IMR-90 (cell line): ENCODE results near the gene CDH16. TPM values are rescaled to one million over a fixed set of nuclear protein-coding genes. Genes with fewer than 3 reads are reported as not detected.

ENCODE experiments used
- ATAC-seq: fragments of 200-7000 bp; cut with Tn5 transposase; 2 replicates; pipeline ENCODE4 v1.9.1; 2020; ENCODE audit warnings: low read depth, mild to moderate bottlenecking, moderate library complexity
- BruUV-seq: library from RNA; stranded (reverse); fragments of 400-500 nt; replicated peaks from 2 replicates; lab custom pipeline; 2021; lab: Mats Ljungman, UMichigan
- CTCF ChIA-PET: fragments of 300-600 bp; formaldehyde crosslinking; extraction: SDS; loops from one replicate; lab custom pipeline; 2021; ENCODE audit warnings: antibody characterized with exemption; lab: Yijun Ruan, JAX
- POLR2A ChIA-PET: fragments of 300-600 bp; sonication (Branson Sonifier 250); formaldehyde crosslinking; loops from one replicate; lab custom pipeline; 2022; ENCODE audit warnings: antibody characterized with exemption; ENCODE audit not compliant: unreplicated experiment; lab: Charles Lee
- DNase-seq: peaks from one replicate; pipeline ENCODE4 v3.0.0; 2013
- H2AFZ ChIP-seq: replicated peaks from 2 replicates; pipeline ENCODE3; 2013; ENCODE audit warnings: low read length, mild to moderate bottlenecking; ENCODE audit not compliant: poor library complexity
- H2AK5ac ChIP-seq: 2 replicates; pipeline ENCODE4 v1.6.1; 2013; ENCODE audit warnings: low read depth, low read length, inconsistent platforms
- H2AK9ac ChIP-seq: replicated peaks from 2 replicates; pipeline ENCODE3; 2013; ENCODE audit warnings: mild to moderate bottlenecking, low read depth, low read length, moderate library complexity; ENCODE audit not compliant: poor library complexity
- H2BK120ac ChIP-seq: 2 replicates; pipeline ENCODE4 v1.6.1; 2013; ENCODE audit warnings: low read depth, low read length, inconsistent platforms
- H2BK15ac ChIP-seq: 3 replicates; pipeline ENCODE4 v1.6.1; 2013; ENCODE audit warnings: low read depth, low read length, inconsistent platforms
- H2BK20ac ChIP-seq: 2 replicates; pipeline ENCODE4 v1.6.1; 2013; ENCODE audit warnings: low read depth, mild to moderate bottlenecking, inconsistent platforms, low read length, moderate library complexity
- H2BK5ac ChIP-seq: 2 replicates; pipeline ENCODE4 v1.6.1; 2013; ENCODE audit warnings: mild to moderate bottlenecking, low read depth, low read length, inconsistent platforms; ENCODE audit not compliant: poor library complexity, severe bottlenecking
- H3K14ac ChIP-seq: replicated peaks from 2 replicates; pipeline ENCODE4 v1.6.1; 2013; ENCODE audit warnings: low read depth, low read length, inconsistent platforms
- H3K18ac ChIP-seq: 2 replicates; pipeline ENCODE4 v1.6.1; 2013; ENCODE audit warnings: low read depth, low read length, control low read depth
- H3K23ac ChIP-seq: 2 replicates; pipeline ENCODE4 v1.6.1; 2013; ENCODE audit warnings: low read depth, low read length, inconsistent platforms
- H3K27ac ChIP-seq: 2 replicates; pipeline ENCODE4 v1.5.1; 2013; ENCODE audit warnings: mild to moderate bottlenecking, control low read depth, low read length; ENCODE audit not compliant: insufficient read depth
- H3K27me3 ChIP-seq: 2 replicates; pipeline ENCODE4 v1.6.1; 2013; ENCODE audit warnings: low read length; ENCODE audit not compliant: control insufficient read depth, insufficient read depth
- H3K36me3 ChIP-seq: 2 replicates; pipeline ENCODE4 v1.6.1; 2013; ENCODE audit warnings: low read length, mixed read lengths; ENCODE audit not compliant: control insufficient read depth, insufficient read depth
- H3K4ac ChIP-seq: 2 replicates; pipeline ENCODE4 v1.6.1; 2013; ENCODE audit warnings: low read depth, low read length, inconsistent platforms
- H3K4me1 ChIP-seq: 2 replicates; pipeline ENCODE4 v1.6.1; 2013; ENCODE audit warnings: low read length, mixed read lengths; ENCODE audit not compliant: control insufficient read depth, insufficient read depth
- H3K4me2 ChIP-seq: 2 replicates; pipeline ENCODE4 v1.6.1; 2013; ENCODE audit warnings: low read depth, mild to moderate bottlenecking, control low read depth, low read length, moderate library complexity
- H3K4me3 ChIP-seq: 2 replicates; pipeline ENCODE4 v1.5.1; 2013; ENCODE audit warnings: low read depth, mild to moderate bottlenecking, control low read depth, low read length, moderate library complexity; ENCODE audit not compliant: insufficient read depth
- H3K56ac ChIP-seq: 2 replicates; pipeline ENCODE4 v1.6.1; 2013; ENCODE audit warnings: low read length, inconsistent platforms; ENCODE audit not compliant: insufficient read depth; ENCODE audit errors: extremely low read depth
- H3K79me1 ChIP-seq, 2 experiments: 2 replicates each; pipeline ENCODE4 v1.6.1; 2013; ENCODE audit warnings: low read length in 2 of 2, inconsistent platforms in 1 of 2, low read depth in 1 of 2
- H3K9ac ChIP-seq: 2 replicates; pipeline ENCODE4 v1.6.1; 2013; ENCODE audit warnings: low read depth, low read length, control low read depth
- H3K9me1 ChIP-seq: 2 replicates; pipeline ENCODE4 v1.6.1; 2013; ENCODE audit warnings: low read length, inconsistent platforms; ENCODE audit not compliant: insufficient read depth
- H3K9me3 ChIP-seq: 2 replicates; pipeline ENCODE4 v1.6.1; 2013; ENCODE audit warnings: low read length; ENCODE audit not compliant: control insufficient read depth, insufficient read depth
- H4K20me1 ChIP-seq: 2 replicates; pipeline ENCODE4 v1.6.1; 2013; ENCODE audit warnings: low read length, inconsistent platforms; ENCODE audit not compliant: insufficient read depth
- H4K5ac ChIP-seq: 2 replicates; pipeline ENCODE4 v1.6.1; 2013; ENCODE audit warnings: mild to moderate bottlenecking, low read depth, low read length, control low read depth
- H4K8ac ChIP-seq, 2 experiments: 2 replicates each; pipeline ENCODE4 v1.6.1; 2013; ENCODE audit warnings: low read depth in 2 of 2, low read length in 2 of 2, control low read depth in 1 of 2, inconsistent platforms in 1 of 2
- H4K91ac ChIP-seq: 2 replicates; pipeline ENCODE4 v1.6.1; 2013; ENCODE audit warnings: low read depth, low read length, inconsistent platforms; ENCODE audit not compliant: insufficient read depth
- CEBPB ChIP-seq: IDR thresholded peaks from 2 replicates; pipeline ENCODE4 v1.6.1; 2012; ENCODE audit warnings: low read depth, low read length, improper control_type of control experiment
- MAZ ChIP-seq: IDR thresholded peaks from 2 replicates; pipeline ENCODE4 v1.6.1; 2012; ENCODE audit warnings: low read depth, mild to moderate bottlenecking, low read length, improper control_type of control experiment, moderate library complexity, borderline replicate concordance
- RCOR1 ChIP-seq: IDR thresholded peaks from 2 replicates; pipeline ENCODE4 v1.6.1; 2012; ENCODE audit warnings: mild to moderate bottlenecking, low read length, improper control_type of control experiment; ENCODE audit not compliant: insufficient replicate concordance
- RFX5 ChIP-seq: IDR thresholded peaks from 2 replicates; pipeline ENCODE4 v1.8.0; 2012; ENCODE audit warnings: low read depth, mild to moderate bottlenecking, low read length, moderate library complexity
- SMC3 ChIP-seq: fragments of 150-350 bp; IDR thresholded peaks from 2 replicates; pipeline ENCODE4 v1.6.1; 2016; ENCODE audit warnings: low read depth, mild to moderate bottlenecking, antibody characterized with exemption, low read length, moderate library complexity
- WGBS, 2 experiments: methylation state at CpG; one replicate each; pipeline versions ENCODE4 v1.1.5 to v1.1.7; 2013; ENCODE audit warnings: missing lambda C conversion rate in 2 of 2; ENCODE audit not compliant: insufficient read length in 1 of 2; ENCODE audit errors: extremely low coverage in 2 of 2; 5-methylcytosine and 5-hydroxymethylcytosine counted together
- dilution Hi-C: fragments of 300-500 bp; cut with HindIII; formaldehyde crosslinking; loops from one replicate; pipeline ENCODE4 v1.14.3; 2018; ENCODE audit warnings: low sequenced_read_pairs; ENCODE audit not compliant: unreplicated experiment
- in situ Hi-C: fragments of 300-500 bp; cut with MboI; formaldehyde crosslinking; loops from 3 replicates; pipeline ENCODE4 v1.14.3; 2019; ENCODE audit warnings: low sequenced_read_pairs, inconsistent platforms, mixed read lengths
- intact Hi-C: fragments of 100-400 bp; cut with micrococcal nuclease; formaldehyde crosslinking; loops from 2 replicates; pipeline ENCODE4 v1.10.0; 2022
- polyA plus RNA-seq, 3 experiments: library from polyadenylated mRNA; depleted of rRNA; stranded (reverse); fragments of >200 nt; gene quantifications; 2 replicates each; pipeline ENCODE4 v1.2.3, GENCODE V29; 2012; ENCODE audit warnings: low replicate concordance in 1 of 3
- total RNA-seq: library from RNA; depleted of rRNA; stranded (reverse); fragments of >200 nt; gene quantifications from 2 replicates; pipeline ENCODE4 v1.2.3, GENCODE V29; 2012

CDH16 gene
- total and polyA plus RNA-seq, 2 of the 4 experiments (the other 2 are of a cell fraction): not detected

DNA sequence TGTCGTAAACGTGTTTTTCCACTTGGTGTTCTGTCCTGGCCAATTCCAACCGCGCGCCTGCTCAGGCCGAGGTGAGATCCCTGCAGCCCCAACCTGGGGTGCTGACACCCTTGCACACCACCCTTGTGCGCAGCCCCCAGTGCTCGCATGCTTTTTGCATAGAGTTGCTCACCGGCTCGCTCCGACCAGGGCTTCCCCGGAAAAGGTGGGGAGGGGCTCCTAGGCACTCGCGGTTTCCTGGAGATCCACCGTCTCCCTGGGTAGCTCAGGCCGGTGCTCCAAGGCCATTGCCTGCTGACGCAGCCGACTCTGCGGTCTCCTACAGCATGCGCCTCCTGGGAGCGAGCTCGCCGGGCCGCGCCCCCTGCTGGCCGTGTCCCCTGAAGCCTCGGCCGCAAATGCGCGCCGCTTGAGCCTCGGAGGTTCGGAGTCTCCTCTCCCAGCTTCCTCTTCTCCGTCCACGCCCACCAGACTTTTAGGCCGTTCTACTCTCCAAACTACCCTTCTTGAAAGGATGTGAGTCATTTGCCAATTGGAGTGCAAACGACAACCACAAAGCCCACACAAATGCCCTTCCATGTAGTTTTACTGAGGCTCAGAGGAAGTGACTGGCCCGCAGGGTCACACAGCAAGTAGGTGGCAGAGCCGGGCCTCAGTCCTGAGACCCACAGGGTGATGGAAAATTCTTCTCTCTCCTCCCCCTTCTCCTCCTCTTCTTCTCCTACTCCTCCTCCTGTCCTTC lies 45.6 kb downstream of the CDH16 start (continued):
- TF ChIP-seq RCOR1: peak; percentile 69
- TF ChIP-seq MAZ: no peak; the same call in 1 of the 2 replicates
- peak; percentile 74 for TF ChIP-seq SMC3

DNA sequence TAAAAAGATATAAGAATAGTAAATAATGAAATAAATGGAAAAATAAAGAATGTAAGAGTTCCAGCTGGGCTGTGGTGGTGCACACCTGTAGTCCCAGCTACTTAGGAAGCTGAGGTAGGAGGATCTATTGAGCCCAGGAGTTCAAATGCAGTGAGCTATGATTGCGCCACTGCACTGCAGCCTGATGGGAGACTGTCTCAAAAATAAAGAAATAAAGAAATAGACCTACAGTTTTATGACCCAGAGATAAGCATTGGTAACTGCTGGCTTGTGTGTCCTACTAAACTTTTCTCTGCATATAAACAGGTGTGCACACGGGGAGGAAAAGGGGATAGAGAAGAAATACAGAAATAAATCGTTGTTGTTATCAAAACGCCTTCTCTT lies 46.1 kb downstream of the CDH16 start:
- in situ Hi-C loops: no loop called here
- H4K8ac ChIP-seq: peak overlapping the region; percentile 48 to 86
- H3K4me1 ChIP-seq: peaks cover 12% of the 10 kb centered on the region
- peak overlapping the region; percentile 25; the same call in 1 of the 2 replicates for H3K23ac ChIP-seq
- H2AFZ ChIP-seq: peak overlapping the region; percentile 97
- no peaks in the 10 kb centered on the region for H3K36me3 ChIP-seq
- H4K5ac ChIP-seq: peak overlapping the region; percentile 26; the same call in 1 of the 2 replicates
- peak overlapping the region; percentile 67 for H2BK5ac ChIP-seq
- peak overlapping the region; percentile 67; the same call in 1 of the 2 replicates for H2BK120ac ChIP-seq
- ChIA-PET POLR2A (interaction anchor here (0.5 to 0.7 kb wide), 7 partner anchors 10 to 264 kb away, joined by 3 to 6 read pairs (median 3); partner anchors contain the start of gene NAE1), CTCF (interaction anchor here (0.6 to 1.5 kb wide), 9 partner anchors 10 to 264 kb away, joined by 3 to 9 read pairs (median 4); partner anchors contain the start of gene NAE1)
- WGBS, 2 experiments: 67% methylated on average over 4 of the region's 4 CpGs; no CpG with 5 or more reads in 1 of the 2 experiments
- H3K4me3 ChIP-seq: no peak overlapping the region
- H4K91ac ChIP-seq: peak overlapping the region; percentile 56
- peak overlapping the region; percentile 63 for H3K4me2 ChIP-seq
- 0 out of 2 replicates have a peak overlapping the region, but pooled peaks have one; percentile 56 for H3K14ac ChIP-seq
- peak overlapping the region; percentile 74 for H2AK9ac ChIP-seq
- peak overlapping the region; percentile 66 for H3K4ac ChIP-seq
- H2AK5ac ChIP-seq: peak overlapping the region; percentile 57
- ATAC-seq (no peak), DNase-seq (no peak)
- dilution Hi-C loops: no loop called here
- H3K56ac ChIP-seq: peak overlapping the region; percentile 32; the same call in 1 of the 2 replicates
- TF ChIP-seq CEBPB (peak; percentile 72), RFX5 (no peak)
- peak overlapping the region; percentile 52 for H3K27ac ChIP-seq
- H3K9me1 ChIP-seq: peaks cover 10% of the 10 kb centered on the region
- peak overlapping the region; percentile 14; the same call in 1 of the 2 replicates for H3K9ac ChIP-seq
- H2BK20ac ChIP-seq: no peak overlapping the region; the same call in 1 of the 2 replicates
- peaks cover 3% of the 10 kb centered on the region; the same call in 1 of the 2 replicates for H4K20me1 ChIP-seq
- H3K79me1 ChIP-seq: no peaks in the 10 kb centered on the region
- BruUV-seq: no TSS peak
- intact Hi-C loops: loop anchor here (2.0 to 5.0 kb wide), 2 partner anchors 210 to 264 kb away; no protein-coding TSS in a partner anchor
- H3K27me3 ChIP-seq: no peaks in the 10 kb centered on the region
- H3K9me3 ChIP-seq: no peaks in the 10 kb centered on the region
- peak overlapping the region; percentile 3; the same call in 1 of the 2 replicates for H3K18ac ChIP-seq
- H2BK15ac ChIP-seq: peak overlapping the region; percentile 32; the same call in 1 of the 3 replicates
